Measurements from ENCODE around the gene TRPC3. TPM values are rescaled to one million over a fixed set of nuclear protein-coding genes. Genes with fewer than 3 reads are reported as not detected.

The TRPC3 gene
- total RNA-seq (ENCODE audit: low replicate concordance), result 0.17 TPM in 1 of 2 replicates, not detected in the other

DNA sequence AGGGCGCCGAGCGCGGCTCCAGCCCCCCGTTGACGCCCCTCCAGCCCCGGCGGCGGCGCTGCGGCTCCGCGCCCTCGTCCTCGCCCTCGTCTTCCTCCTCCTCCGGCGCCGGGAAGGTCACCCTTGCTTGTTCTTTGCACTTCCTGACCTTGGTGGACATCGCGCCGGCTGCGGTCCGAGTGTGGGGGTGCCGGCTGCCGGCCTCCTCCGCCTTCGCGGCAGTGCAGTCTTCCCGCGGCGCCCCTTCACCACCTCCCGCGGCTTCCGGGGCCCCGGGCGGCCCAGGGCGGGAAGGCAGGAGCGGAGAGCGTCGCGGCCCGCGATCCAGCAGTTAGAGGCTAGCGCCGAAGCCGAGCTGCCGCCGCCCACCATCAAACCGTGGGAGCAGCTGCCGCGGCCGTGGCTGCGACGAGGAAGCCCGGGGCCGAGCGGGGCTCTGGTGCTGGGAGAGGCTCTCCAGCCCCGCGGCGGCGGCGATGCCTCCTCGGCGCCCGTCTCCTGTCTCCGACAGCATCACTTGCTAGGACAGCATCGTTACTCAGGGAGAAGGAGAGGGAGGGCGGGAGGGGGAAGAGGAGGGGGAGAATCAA, at the start of gene TRPC3:
Gene TRPC3, minus strand, starts transcription at position 540 of the 590 bp plus-strand sequence. Its CDS starts 380 bp downstream, at position 160.
- Mint-ChIP-seq H3K27me3 (ENCODE audit: insufficient read depth, low read depth) (peaks cover 36% of the 10 kb centered on the region), H3K4me3 (peak within 1 kb of the TSS; percentile 93), H3K36me3 (no peaks in the 10 kb centered on the region), H3K4me1 (peaks cover 8% of the 10 kb centered on the region), H3K9me3 (no peaks in the 10 kb centered on the region), H3K27ac (no peak within 1 kb of the TSS)
- H3K9me3 ChIP-seq (ENCODE audit: low read depth), result no peaks in the 10 kb centered on the region
- DNase-seq (ENCODE audit: low spot score), result peak; percentile 67
- H3K4me3 ChIP-seq, result peak within 1 kb of the TSS; percentile 63
- H3F3A ChIP-seq (ENCODE audit: low read depth), result peaks cover 8% of the 10 kb centered on the region
- H3K79me2 ChIP-seq (ENCODE audit: low read depth), result no peaks in the 10 kb centered on the region
- H3K27me3 ChIP-seq, result peaks cover 98% of the 10 kb centered on the region
- TF ChIP-seq EZH2 (IDR thresholded peaks at IDR 0.05) (peak; percentile 92), CTCF (IDR thresholded peaks at IDR 0.05) (no peak), EZH2phosphoT487 (IDR thresholded peaks at IDR 0.05) (peak; percentile 81)
- H3K9ac ChIP-seq, result no peak within 1 kb of the TSS
- peak within 1 kb of the TSS; percentile 83 for H3K4me2 ChIP-seq
- H4K20me1 ChIP-seq (ENCODE audit: low read depth), result peaks cover 5% of the 10 kb centered on the region
- peak within 1 kb of the TSS; percentile 98 for H2AFZ ChIP-seq (replicated peaks)
- H3K4me1 ChIP-seq, result peaks cover 11% of the 10 kb centered on the region
- no peaks in the 10 kb centered on the region for H3K36me3 ChIP-seq
- no peak within 1 kb of the TSS for H3K27ac ChIP-seq

- Mint-ChIP-seq H3K27me3 (ENCODE audit: insufficient read depth, low read depth) (no peaks in the 10 kb centered on the region), H3K9me3 (no peaks in the 10 kb centered on the region), H3K4me3 (no peak overlapping the region), H3K27ac (no peak overlapping the region), H3K36me3 (no peaks in the 10 kb centered on the region), H3K4me1 (peaks cover 2% of the 10 kb centered on the region)
- Histone ChIP-seq H2AFZ (replicated peaks) (no peak overlapping the region), H3K36me3 (no peaks in the 10 kb centered on the region), H3K4me3 (no peak overlapping the region), H3K27me3 (peaks cover 13% of the 10 kb centered on the region), H3K79me2 (ENCODE audit: low read depth) (no peaks in the 10 kb centered on the region), H3F3A (ENCODE audit: low read depth) (no peaks in the 10 kb centered on the region), H3K27ac (no peak overlapping the region), H3K4me2 (no peak overlapping the region), H4K20me1 (ENCODE audit: low read depth) (no peaks in the 10 kb centered on the region), H3K9me3 (ENCODE audit: low read depth) (no peaks in the 10 kb centered on the region), H3K4me1 (peaks cover 3% of the 10 kb centered on the region), H3K9ac (no peak overlapping the region)
- TF ChIP-seq EZH2phosphoT487 (IDR thresholded peaks at IDR 0.05) (no peak), CTCF (IDR thresholded peaks at IDR 0.05) (no peak), EZH2 (IDR thresholded peaks at IDR 0.05) (no peak)
- DNase-seq (ENCODE audit: low spot score), result peak; percentile 11
Observed at GRCh38 chr4:122000849-122001248, 49.0 kb upstream of the TRPC3 start.

DNA sequence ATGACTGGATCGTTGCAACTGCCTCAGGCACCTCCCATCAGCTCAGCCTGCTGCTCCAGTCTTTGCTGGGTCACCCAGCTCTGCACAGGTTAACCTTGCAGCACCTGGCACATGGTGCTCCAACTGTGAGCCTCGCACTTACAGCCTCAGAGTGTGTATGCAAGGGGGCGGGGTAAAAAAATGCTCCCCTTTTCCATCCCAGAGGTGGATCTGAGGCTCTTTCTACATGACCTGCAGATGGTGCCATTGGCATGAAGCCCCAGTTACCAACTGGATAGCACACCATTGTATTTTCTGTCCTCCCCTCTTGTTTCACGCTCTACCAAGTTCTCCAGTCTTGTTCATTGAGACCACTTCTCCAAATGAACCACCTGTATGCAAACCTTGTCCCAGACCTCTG, 46.2 kb upstream of the TRPC3 start:
- Histone ChIP-seq H3K4me2 (no peak overlapping the region), H3K4me1 (peaks cover 3% of the 10 kb centered on the region), H3K9ac (no peak overlapping the region), H3K4me3 (no peak overlapping the region), H3K9me3 (ENCODE audit: low read depth) (no peaks in the 10 kb centered on the region), H3K79me2 (ENCODE audit: low read depth) (no peaks in the 10 kb centered on the region), H2AFZ (replicated peaks) (no peak overlapping the region), H3F3A (ENCODE audit: low read depth) (no peaks in the 10 kb centered on the region), H3K36me3 (no peaks in the 10 kb centered on the region), H3K27me3 (peaks cover 21% of the 10 kb centered on the region), H3K27ac (no peak overlapping the region), H4K20me1 (ENCODE audit: low read depth) (no peaks in the 10 kb centered on the region)
- H3K4me1 Mint-ChIP-seq, result peaks cover 2% of the 10 kb centered on the region
- H3K27ac Mint-ChIP-seq, result no peak overlapping the region
- no peaks in the 10 kb centered on the region for H3K36me3 Mint-ChIP-seq
- no peaks in the 10 kb centered on the region for H3K9me3 Mint-ChIP-seq
- no peaks in the 10 kb centered on the region for H3K27me3 Mint-ChIP-seq (ENCODE audit: insufficient read depth, low read depth)
- no peak overlapping the region for H3K4me3 Mint-ChIP-seq
- DNase-seq (ENCODE audit: low spot score), result peak; percentile 13
- TF ChIP-seq EZH2 (IDR thresholded peaks at IDR 0.05) (no peak), EZH2phosphoT487 (IDR thresholded peaks at IDR 0.05) (no peak), CTCF (IDR thresholded peaks at IDR 0.05) (peak; percentile 24)
